Neural crest cell (in vitro differentiated cells): ENCODE data around the gene ZNF500. TPM values are rescaled to one million over a fixed set of nuclear protein-coding genes. Genes with fewer than 3 reads are reported as not detected.

Source experiments
- DNase-seq: peaks from one replicate; pipeline ENCODE4 v3.0.0; 2021; ENCODE audit warnings: low read depth, mixed read lengths, low spot score
- H3K27ac Mint-ChIP-seq: one replicate; pipeline ENCODE4 v1.8.0; 2021; ENCODE audit warnings: mild to moderate bottlenecking, mixed read lengths; ENCODE audit not compliant: unreplicated experiment
- H3K27me3 Mint-ChIP-seq: 2 replicates; pipeline ENCODE4 v1.8.0; 2021; ENCODE audit warnings: low read depth, mild to moderate bottlenecking, mixed read lengths
- H3K36me3 Mint-ChIP-seq: 2 replicates; pipeline ENCODE4 v1.8.0; 2021; ENCODE audit warnings: low read depth, mild to moderate bottlenecking, mixed read lengths
- H3K4me1 Mint-ChIP-seq: 2 replicates; pipeline ENCODE4 v1.8.0; 2021; ENCODE audit warnings: mixed read lengths
- H3K4me3 Mint-ChIP-seq: one replicate; pipeline ENCODE4 v1.8.0; 2021; ENCODE audit warnings: mild to moderate bottlenecking, mixed read lengths
- H3K9me3 Mint-ChIP-seq: 2 replicates; pipeline ENCODE4 v1.8.0; 2021; ENCODE audit warnings: mixed read lengths
- total RNA-seq: library from RNA; stranded (reverse); gene quantifications from 2 replicates; pipeline ENCODE4 v1.2.1, GENCODE V29; 2021
- TF ChIP-seq, protein P1 (sequence below): fragments of 200-600 bp; sonication (generic); conservative IDR thresholded peaks from 2 replicates; pipeline ENCODE4 v1.5.0; 2021; ENCODE audit warnings: antibody characterized with exemption, mild to moderate bottlenecking

The ZNF500 gene
- total RNA-seq, 1 donor from 2014 or later = 21.1 TPM

DNA sequence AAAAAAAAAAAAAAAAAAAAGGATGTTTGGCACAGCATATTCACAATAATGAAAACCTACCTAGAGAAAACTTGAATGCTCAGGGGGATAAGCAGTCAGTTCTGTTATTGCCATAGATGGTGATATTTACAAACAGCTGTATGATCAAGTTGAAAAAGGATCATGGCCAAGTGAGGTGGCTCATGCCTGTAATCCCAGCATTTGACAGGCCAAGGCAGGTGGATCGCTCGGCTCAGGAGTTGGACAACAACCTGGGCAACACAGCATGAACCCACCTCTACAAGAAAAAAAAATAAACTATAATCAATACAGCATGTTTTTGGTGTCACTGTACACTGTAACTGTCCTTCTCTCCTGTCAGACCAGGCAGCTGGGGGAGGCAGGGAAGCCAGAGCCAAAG lies 52.0 kb downstream of the ZNF500 start:
- TF ChIP-seq, protein P1, sequence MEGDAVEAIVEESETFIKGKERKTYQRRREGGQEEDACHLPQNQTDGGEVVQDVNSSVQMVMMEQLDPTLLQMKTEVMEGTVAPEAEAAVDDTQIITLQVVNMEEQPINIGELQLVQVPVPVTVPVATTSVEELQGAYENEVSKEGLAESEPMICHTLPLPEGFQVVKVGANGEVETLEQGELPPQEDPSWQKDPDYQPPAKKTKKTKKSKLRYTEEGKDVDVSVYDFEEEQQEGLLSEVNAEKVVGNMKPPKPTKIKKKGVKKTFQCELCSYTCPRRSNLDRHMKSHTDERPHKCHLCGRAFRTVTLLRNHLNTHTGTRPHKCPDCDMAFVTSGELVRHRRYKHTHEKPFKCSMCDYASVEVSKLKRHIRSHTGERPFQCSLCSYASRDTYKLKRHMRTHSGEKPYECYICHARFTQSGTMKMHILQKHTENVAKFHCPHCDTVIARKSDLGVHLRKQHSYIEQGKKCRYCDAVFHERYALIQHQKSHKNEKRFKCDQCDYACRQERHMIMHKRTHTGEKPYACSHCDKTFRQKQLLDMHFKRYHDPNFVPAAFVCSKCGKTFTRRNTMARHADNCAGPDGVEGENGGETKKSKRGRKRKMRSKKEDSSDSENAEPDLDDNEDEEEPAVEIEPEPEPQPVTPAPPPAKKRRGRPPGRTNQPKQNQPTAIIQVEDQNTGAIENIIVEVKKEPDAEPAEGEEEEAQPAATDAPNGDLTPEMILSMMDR = no peak
- H3K27ac Mint-ChIP-seq = no peak overlapping the region
- no peaks in the 10 kb centered on the region for H3K9me3 Mint-ChIP-seq

DNA sequence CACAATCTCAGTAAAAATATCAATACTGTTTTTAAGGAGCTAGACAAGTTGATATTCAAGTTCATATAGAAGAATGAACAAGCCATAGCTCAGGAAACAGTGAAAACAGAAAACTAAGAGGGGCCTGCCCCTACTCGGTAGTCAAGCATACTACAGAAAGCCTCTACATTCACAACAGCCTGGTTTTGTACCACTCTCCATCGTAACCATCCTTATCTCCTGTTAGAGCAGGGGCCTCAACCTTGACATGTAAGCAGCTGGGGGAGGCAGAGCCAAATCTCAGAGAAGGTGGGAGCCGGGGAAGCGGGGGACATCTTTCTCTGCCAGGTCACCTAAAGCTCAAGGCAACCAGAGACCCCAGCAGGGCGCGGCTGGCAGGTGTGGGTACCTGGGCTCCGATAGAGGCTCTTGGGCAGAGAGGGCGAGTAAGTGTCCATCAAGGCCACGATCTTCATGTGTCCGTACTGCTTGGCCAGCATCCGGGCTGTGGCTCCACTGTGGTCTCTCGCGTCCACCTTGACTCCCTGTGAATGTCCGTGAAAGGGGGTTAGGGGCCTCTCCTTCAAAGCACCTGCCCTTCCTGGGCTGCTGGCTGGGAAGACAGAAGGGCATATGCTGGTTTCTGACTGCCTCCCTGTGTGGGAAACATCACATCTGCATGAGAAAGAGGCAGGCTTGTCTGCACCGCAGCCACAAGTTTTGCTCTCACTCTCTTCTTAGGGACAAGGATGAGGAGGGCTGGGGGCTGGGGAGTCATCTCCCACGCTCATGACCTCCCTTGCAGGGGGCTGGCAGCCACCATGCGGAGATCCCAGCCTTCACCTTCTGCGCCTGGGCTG lies 53.1 kb downstream of the ZNF500 start:
- H3K27me3 Mint-ChIP-seq = no peaks in the 10 kb centered on the region
- H3K27ac Mint-ChIP-seq = peak overlapping the region; percentile 19
- H3K36me3 Mint-ChIP-seq = no peaks in the 10 kb centered on the region
- TF ChIP-seq, protein P1 = no peak
- DNase-seq = no peak
- no peak overlapping the region for H3K4me3 Mint-ChIP-seq
- H3K9me3 Mint-ChIP-seq = no peaks in the 10 kb centered on the region
- H3K4me1 Mint-ChIP-seq = no peaks in the 10 kb centered on the region

More for the DNA sequence above, 52.0 kb downstream of the ZNF500 start:
- Mint-ChIP-seq H3K27me3 (no peaks in the 10 kb centered on the region), H3K4me3 (no peak overlapping the region), H3K36me3 (no peaks in the 10 kb centered on the region), H3K4me1 (no peaks in the 10 kb centered on the region)
- DNase-seq = no peak

DNA sequence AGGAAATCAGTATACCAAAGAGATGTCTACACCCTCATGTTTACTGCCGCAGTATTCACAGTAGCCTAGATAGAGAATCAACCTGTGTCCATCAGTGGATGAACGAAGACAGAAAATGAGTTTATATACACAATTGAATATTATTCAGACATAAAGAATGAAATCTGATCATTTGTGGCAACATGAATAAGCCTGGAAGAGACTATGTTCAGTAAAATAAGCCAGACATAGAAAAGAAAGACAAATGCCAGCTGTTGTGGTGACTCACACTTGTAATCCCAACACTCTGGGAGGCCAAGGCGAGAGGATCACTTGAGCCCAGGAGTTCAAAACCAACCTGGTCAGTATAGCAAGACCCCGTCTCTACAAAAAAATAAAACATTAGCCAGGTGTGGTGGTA lies 57.5 kb downstream of the ZNF500 start:
- H3K4me1 Mint-ChIP-seq = no peaks in the 10 kb centered on the region
- no peak overlapping the region for H3K27ac Mint-ChIP-seq
- no peak overlapping the region for H3K4me3 Mint-ChIP-seq
- DNase-seq = no peak
- peaks cover 5% of the 10 kb centered on the region for H3K36me3 Mint-ChIP-seq
- TF ChIP-seq, protein P1 = no peak
- no peaks in the 10 kb centered on the region for H3K27me3 Mint-ChIP-seq
- H3K9me3 Mint-ChIP-seq = no peaks in the 10 kb centered on the region

DNA sequence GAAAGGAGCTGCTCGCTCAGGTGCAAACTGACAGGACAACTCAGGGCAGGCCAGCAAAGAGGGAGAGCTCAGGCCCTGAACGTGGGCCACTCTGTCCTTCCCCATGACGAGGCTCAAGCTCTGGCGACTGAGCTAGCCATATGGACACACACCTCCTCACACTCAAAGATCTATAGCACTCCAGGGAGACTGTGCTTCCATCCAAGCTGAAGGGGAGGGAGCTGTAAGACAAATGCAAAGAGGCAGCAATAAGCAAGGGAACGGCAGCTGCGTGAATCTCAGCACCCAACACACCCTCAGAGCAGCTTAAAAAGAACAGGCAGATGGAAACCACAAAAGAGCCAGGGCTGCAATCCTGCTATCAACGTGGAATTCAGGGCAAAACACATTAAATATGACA lies 60.1 kb downstream of the ZNF500 start:
- H3K27me3 Mint-ChIP-seq = no peaks in the 10 kb centered on the region
- no peak overlapping the region for H3K4me3 Mint-ChIP-seq
- H3K36me3 Mint-ChIP-seq = peaks cover 5% of the 10 kb centered on the region
- DNase-seq = no peak
- H3K4me1 Mint-ChIP-seq = no peaks in the 10 kb centered on the region
- TF ChIP-seq, protein P1 = no peak
- peak overlapping the region; percentile 92 for H3K27ac Mint-ChIP-seq
- no peaks in the 10 kb centered on the region for H3K9me3 Mint-ChIP-seq

DNA sequence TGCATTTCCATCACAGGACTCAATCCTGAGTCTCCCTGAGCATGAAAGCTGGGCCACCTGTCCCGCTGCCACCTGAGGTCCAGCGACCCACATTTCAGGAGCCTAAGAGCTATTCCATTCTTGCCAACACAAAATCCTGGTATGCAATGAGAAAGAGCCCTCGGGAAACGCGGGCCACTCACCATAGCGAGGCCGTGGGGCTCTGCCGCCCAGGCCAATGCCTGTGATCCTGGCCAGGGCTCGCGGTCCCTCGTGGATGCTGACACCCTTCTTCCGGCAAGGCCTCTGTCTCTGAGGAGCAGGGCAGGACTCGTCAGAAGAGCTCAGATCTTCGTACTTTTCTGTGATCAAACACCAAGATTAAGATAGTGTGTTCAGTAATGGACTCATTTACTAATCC lies 62.0 kb downstream of the ZNF500 start:
- Mint-ChIP-seq H3K36me3 (peaks cover 6% of the 10 kb centered on the region), H3K4me1 (no peaks in the 10 kb centered on the region), H3K27ac (no peak overlapping the region), H3K27me3 (no peaks in the 10 kb centered on the region), H3K4me3 (no peak overlapping the region), H3K9me3 (no peaks in the 10 kb centered on the region)
- TF ChIP-seq, protein P1 = no peak
- DNase-seq = no peak
